Neural progenitor cell (in vitro differentiated cells): Measurements from ENCODE around the gene ADK.

Experiments
- EZH2 ChIP-seq: fragments of 200-600 bp; sonication (generic); IDR thresholded peaks from 2 replicates; pipeline ENCODE4 v1.6.1; 2017; ENCODE audit warnings: antibody characterized with exemption, mild to moderate bottlenecking, moderate library complexity
- TF ChIP-seq, protein P1 (sequence below): fragments of 200-600 bp; sonication (generic); IDR thresholded peaks from 2 replicates; pipeline ENCODE4 v1.5.1; 2017; ENCODE audit warnings: antibody characterized with exemption, mild to moderate bottlenecking

GRCh38 chr10:74690393-74690792 is 539.4 kb downstream of the ADK start:
- TF ChIP-seq, protein P1, sequence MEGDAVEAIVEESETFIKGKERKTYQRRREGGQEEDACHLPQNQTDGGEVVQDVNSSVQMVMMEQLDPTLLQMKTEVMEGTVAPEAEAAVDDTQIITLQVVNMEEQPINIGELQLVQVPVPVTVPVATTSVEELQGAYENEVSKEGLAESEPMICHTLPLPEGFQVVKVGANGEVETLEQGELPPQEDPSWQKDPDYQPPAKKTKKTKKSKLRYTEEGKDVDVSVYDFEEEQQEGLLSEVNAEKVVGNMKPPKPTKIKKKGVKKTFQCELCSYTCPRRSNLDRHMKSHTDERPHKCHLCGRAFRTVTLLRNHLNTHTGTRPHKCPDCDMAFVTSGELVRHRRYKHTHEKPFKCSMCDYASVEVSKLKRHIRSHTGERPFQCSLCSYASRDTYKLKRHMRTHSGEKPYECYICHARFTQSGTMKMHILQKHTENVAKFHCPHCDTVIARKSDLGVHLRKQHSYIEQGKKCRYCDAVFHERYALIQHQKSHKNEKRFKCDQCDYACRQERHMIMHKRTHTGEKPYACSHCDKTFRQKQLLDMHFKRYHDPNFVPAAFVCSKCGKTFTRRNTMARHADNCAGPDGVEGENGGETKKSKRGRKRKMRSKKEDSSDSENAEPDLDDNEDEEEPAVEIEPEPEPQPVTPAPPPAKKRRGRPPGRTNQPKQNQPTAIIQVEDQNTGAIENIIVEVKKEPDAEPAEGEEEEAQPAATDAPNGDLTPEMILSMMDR = no peak
- TF ChIP-seq EZH2 = no peak
